NCI-H2081 (cell line): Measurements from ENCODE around the gene ZXDA.

Experiments
- DNase-seq, 2 experiments: peaks; one replicate each; lab custom pipeline; 2025; lab: John Stamatoyannopoulos, UW

The ZXDA gene

DNA sequence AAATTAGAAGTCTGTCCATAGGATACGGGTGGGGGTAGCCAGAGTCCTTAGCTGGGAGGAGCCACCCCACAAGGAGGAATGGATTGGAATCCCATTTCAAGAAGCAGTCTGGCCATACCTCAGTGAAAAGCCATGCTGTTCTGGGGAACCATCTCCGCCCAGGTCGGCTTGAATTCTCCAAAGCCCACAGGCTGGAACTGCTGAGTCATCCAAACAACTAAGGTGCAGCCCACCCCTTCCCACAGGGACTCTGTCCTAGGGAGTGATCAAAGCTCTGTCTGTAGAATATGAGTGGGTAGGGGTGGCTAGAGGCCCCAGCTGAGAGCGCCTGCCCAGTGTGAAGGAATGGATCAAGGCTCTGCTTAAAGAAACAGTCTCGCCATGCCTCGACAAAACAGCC lies 38.8 kb downstream of the ZXDA start:
- no peak for DNase-seq
